ENCODE results near the gene ITFG2. TPM values are rescaled to one million over a fixed set of nuclear protein-coding genes. Genes with fewer than 3 reads are reported as not detected.
"Not testable (repeated sequence)": the region's sequence is repeated elsewhere in the genome, so short reads cannot be mapped to it uniquely, and the experiment has no call there.

ITFG2 gene
- total RNA-seq, 4 donors from 2014 or later, result 13.9 to 36.1 (median 27.5) TPM

DNA sequence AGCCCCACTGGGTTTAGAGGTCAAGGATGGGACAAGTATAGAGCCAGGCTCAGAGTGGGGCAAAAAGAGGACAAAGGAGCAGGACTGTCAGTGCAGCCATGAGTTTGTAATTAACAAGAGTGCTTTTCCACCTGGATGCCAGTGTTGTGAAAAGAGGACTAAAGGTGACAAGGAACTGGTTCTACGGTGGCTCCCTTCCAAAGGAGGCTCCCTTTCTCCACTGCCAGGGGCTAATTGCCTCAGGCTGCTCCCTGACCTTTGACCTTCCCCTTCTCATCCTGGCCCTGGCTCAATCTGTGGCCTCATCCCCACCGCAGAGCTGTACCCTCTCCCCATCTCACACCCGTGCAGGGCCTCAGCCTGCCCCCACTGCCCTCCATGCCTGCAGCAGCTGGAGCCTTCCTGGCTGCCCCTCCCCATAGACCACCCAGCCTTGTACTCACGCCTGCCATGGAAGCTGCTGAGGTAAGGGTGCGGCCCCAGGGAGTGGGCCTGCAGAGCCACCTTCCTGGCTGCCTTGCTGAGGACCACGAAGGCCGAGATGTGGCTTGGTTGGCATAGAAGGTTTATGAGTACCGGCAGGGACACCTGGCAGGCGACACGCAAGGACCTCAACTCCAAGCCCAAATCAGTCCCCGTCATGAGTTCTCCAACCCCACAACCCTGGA, 42.5 kb upstream of the ITFG2 start:
- intact Hi-C loops (cut with DNase I; ENCODE audit: low total_unique reads), result no loop called here

DNA sequence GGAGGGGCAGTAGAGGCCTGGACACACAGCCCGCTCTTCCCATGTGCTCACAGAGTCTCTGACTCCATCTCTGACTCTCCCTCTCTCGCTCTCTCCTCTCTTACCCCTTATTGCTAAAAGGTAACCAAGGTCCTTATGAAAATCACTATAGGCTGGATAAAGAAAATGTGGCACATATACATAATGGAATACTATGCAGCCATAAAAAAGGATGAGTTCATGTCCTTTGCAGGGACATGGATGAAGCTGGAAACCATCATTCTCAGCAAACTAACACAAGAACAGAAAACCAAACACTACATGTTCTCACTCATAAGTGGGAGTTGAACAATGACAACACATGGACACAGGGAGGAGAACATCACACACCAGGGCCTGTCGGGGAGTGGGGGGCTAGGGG, 41.9 kb upstream of the ITFG2 start:
- 95 to 98% methylated on average over 3 of the region's 3 CpGs for WGBS, 2 donors
- intact Hi-C loops (cut with DNase I; ENCODE audit: low total_unique reads); H3K4me3 ChIP-seq (ENCODE audit: low read depth, poor library complexity, severe bottlenecking); DNase-seq (ENCODE audit: low spot score in 2 of 2): not testable (repeated sequence)

More for the DNA sequence above, 42.5 kb upstream of the ITFG2 start:
- WGBS, 2 donors, result 76 to 86% methylated on average over 11 of the region's 11 CpGs
- H3K4me3 ChIP-seq (ENCODE audit: low read depth, poor library complexity, severe bottlenecking), result no peak overlapping the region
- no peak for DNase-seq (ENCODE audit: low spot score in 2 of 2)
- TF ChIP-seq, protein P1, sequence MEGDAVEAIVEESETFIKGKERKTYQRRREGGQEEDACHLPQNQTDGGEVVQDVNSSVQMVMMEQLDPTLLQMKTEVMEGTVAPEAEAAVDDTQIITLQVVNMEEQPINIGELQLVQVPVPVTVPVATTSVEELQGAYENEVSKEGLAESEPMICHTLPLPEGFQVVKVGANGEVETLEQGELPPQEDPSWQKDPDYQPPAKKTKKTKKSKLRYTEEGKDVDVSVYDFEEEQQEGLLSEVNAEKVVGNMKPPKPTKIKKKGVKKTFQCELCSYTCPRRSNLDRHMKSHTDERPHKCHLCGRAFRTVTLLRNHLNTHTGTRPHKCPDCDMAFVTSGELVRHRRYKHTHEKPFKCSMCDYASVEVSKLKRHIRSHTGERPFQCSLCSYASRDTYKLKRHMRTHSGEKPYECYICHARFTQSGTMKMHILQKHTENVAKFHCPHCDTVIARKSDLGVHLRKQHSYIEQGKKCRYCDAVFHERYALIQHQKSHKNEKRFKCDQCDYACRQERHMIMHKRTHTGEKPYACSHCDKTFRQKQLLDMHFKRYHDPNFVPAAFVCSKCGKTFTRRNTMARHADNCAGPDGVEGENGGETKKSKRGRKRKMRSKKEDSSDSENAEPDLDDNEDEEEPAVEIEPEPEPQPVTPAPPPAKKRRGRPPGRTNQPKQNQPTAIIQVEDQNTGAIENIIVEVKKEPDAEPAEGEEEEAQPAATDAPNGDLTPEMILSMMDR (IDR thresholded peaks at IDR 0.05), result no peak
- TF ChIP-seq POLR2A (IDR thresholded peaks at IDR 0.05), result no peak

DNA sequence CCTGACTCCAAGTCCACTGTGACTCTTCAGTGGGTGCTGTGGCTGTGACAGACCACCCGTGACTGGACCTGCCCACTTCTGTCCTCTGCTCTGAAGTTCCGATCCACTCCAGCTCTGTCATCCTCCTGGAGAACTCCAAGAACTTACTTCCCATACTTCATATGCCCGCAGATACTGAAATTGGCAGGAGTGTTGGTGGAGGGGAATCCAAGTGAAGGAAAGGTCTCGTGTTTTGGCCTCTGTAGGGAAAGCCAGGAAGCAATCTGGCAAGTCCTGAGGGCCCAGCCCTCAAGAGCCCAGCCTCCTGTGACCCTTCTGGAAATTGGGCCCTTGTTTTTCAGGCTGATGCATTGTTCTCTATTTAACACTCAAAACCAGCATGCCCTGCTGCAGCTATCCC, 40.1 kb upstream of the ITFG2 start:
- intact Hi-C loops (cut with DNase I; ENCODE audit: low total_unique reads), result no loop called here
- 68 to 77% methylated on average over 4 of the region's 4 CpGs for WGBS, 2 donors
- H3K4me3 ChIP-seq (ENCODE audit: low read depth, poor library complexity, severe bottlenecking), result no peak overlapping the region
- DNase-seq (ENCODE audit: low spot score in 2 of 2), result peak in 1 of 2 donors; percentile 62
- TF ChIP-seq, protein P1 (IDR thresholded peaks at IDR 0.05), result no peak
- TF ChIP-seq POLR2A (IDR thresholded peaks at IDR 0.05), result no peak

DNA sequence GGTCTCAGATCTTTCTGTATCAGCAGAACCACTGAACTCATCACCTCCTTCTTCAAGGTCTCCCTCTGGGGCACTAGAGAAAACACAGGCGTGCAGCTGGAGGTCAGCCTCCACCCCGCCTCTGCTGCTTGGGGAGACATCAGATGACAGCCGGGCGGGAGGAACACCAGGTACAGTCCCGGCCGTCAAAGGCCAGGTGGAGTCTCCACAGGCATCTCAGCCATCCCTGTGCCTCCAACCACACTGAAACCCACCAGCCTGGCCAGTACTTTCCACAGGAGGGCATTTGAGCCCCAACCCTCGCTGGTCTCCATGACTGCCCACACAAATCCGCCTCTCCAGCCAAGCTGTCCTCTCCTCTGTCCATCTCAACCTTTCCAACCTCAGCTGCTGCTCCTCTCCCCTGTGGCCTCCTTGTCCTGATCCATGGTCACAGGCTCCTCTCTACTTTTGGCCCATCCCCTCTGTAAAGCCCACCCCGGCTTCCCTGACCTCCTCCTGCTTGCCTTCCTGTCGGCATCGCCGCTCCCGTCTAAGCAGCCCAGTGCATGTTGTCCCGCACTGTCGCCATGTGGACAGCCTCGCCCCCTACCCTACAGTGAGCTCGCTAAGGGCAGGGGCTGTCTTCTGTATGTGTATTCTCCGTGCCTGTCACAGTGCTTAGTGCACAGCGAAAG, 39.1 kb upstream of the ITFG2 start:
- 81 to 87% methylated on average over 19 of the region's 19 CpGs for WGBS, 2 donors
- intact Hi-C loops (cut with DNase I; ENCODE audit: low total_unique reads), result no loop called here
- TF ChIP-seq POLR2A (IDR thresholded peaks at IDR 0.05), result no peak
- TF ChIP-seq, protein P1 (IDR thresholded peaks at IDR 0.05), result no peak
- DNase-seq (ENCODE audit: low spot score in 2 of 2), result peak in 1 of 2 donors; percentile 77
- no peak overlapping the region for H3K4me3 ChIP-seq (ENCODE audit: low read depth, poor library complexity, severe bottlenecking)

DNA sequence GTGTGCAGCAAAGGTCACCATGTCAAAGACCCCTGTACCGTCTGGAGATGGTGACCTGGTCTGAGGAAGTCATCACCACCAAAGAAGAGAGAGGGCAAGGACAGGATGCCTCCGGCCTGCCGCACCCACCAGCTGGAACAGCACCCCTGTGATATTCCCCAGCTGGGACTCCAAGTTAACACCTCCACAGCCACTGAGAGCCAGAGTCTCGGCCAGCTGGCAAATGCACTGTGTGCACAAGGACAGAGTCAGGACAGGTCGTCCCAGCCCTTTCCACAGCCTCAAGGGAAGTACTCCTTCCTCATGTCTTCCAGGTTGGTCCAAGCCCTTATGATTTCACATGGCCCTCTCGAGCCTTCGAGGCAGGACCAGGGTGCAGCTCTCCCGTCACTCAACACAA, 37.0 kb upstream of the ITFG2 start:
- 84 to 88% methylated on average over 8 of the region's 8 CpGs for WGBS, 2 donors
- intact Hi-C loops (cut with DNase I; ENCODE audit: low total_unique reads), result no loop called here
- no peak overlapping the region for H3K4me3 ChIP-seq (ENCODE audit: low read depth, poor library complexity, severe bottlenecking)
- peak in 1 of 2 donors; percentile 57 for DNase-seq (ENCODE audit: low spot score in 2 of 2)
- TF ChIP-seq, protein P1 (IDR thresholded peaks at IDR 0.05), result no peak
- TF ChIP-seq POLR2A (IDR thresholded peaks at IDR 0.05), result no peak

DNA sequence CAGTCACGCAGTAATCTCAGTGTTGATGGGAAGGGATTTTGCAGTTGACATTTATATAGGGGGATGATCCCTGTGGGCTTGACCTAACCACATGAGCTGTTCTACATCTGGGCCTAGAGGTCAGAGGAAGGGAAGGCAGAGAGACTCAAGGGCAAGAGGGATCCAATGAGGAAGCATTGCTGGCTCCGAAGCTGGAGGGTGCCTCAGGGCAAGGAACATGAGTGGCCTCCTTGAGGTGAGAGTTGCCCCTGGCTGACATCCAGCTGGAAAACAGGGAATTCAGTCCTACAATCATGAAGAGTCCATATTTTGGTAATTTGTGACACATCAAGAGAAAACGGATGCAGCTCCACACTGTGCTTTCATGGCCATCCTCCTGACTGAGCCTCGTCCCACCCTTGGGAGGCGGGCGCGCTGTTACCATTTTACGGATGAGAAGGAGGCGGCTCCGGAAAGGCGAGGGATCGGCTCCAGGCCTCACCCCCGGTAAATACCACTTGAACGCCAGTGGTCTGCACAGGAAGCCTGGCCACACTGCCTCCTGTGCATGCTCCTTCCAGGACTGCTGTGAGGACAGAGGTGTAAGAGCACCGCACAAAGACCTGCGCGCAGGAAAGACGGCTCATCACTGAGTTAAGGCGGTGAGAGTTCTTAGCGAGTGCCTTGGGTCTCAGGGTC, 36.2 kb upstream of the ITFG2 start:
- WGBS, 2 donors, result 82 to 91% methylated on average over 20 of the region's 20 CpGs
- TF ChIP-seq, protein P1 (IDR thresholded peaks at IDR 0.05), result no peak
- TF ChIP-seq POLR2A (IDR thresholded peaks at IDR 0.05), result no peak
- peak in 1 of 2 donors; percentile 77 for DNase-seq (ENCODE audit: low spot score in 2 of 2)
- intact Hi-C loops (cut with DNase I; ENCODE audit: low total_unique reads), result no loop called here
- no peak overlapping the region for H3K4me3 ChIP-seq (ENCODE audit: low read depth, poor library complexity, severe bottlenecking)

Data from lower leg skin (tissue), 4 donors.